T1000 (cell line): ENCODE results near the gene ADAM12.
A peak's percentile ranks its signal among the peaks of the same experiment; 100 is the strongest.

Experiments
- DNase-seq: peaks from one replicate; lab custom pipeline; 2025; ENCODE audit warnings: mixed read lengths; lab: John Stamatoyannopoulos, UW

ADAM12 gene

DNA sequence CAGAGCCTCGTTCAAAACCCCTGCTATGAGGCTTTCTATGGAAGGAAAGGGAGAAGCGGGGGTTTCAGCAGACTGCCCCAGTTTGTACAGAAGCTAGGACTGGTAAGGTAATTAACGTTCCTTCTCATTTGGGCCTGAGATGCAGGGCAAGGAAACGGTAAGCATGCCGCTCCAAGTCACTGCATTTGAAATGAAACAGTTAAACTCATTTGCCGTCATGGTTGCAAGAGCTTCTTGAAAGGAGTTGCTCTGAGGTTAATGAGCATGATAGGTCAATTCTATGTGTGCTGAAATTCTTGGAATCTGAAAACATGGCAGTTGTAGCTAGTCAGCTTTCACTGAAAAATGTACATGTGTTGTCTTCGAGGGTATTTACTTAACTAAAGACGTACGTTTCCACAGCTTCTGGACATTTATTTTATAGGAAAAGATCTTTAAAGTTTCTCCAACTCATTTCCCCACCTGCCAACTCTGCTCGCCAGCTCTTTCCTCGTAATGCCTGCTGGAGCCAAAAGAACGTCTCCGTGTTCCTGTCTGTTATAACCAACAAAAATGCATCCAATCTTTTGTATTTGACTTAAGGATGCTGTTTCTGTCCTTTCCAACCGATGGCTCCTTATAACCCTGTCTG is 73.3 kb downstream of the ADAM12 start:
- DNase-seq: no peak

DNA sequence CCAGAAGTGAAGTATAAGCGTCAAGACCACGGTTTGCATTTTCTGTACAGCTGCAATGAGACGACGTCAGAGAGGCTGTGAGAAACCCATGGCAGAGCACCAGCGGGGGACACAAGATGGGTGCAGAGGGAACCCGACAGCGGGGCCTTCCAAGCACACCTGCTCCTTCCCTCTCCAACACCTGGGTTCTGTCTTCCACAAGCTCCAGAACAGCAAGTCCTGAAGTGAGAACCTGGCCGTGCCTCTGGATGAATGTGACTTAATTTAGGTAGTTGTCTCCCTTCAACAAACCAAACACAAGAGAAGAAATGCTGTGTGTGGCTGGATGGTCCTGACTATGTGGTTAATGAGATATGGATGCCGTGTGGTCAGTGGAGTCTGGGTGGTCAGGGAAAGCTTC is 76.1 kb downstream of the ADAM12 start:
- no peak for DNase-seq

DNA sequence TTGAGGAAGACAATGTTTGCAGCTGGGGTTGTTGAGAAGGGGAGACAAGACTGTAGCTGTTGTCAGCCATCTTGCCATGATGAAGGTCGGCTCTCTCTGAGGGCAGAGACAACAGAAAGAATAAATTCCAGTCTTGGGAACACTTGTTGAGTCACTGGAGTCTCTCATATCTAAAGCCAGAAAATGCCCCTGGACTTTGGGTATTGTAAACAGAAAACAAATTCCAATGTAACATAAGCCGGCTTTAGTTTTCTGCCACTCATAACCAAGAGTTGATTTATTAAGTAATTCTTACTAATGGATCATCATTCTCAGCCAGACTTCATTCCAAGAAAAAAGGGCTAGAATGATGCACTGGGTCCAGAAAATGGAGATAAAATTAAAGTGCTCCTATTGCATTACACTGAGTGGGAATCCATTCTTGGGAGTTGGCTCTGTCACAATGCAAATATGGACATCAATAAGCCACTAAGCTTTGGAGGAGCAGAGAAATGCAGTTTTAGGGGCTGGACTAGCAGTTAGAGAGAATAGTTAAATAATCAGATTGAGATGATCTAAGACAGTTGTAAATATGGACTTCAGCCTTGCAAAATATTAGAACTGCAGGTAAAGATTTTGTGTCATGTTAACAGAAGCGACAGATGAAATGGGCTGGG is 78.9 kb downstream of the ADAM12 start:
- no peak for DNase-seq

DNA sequence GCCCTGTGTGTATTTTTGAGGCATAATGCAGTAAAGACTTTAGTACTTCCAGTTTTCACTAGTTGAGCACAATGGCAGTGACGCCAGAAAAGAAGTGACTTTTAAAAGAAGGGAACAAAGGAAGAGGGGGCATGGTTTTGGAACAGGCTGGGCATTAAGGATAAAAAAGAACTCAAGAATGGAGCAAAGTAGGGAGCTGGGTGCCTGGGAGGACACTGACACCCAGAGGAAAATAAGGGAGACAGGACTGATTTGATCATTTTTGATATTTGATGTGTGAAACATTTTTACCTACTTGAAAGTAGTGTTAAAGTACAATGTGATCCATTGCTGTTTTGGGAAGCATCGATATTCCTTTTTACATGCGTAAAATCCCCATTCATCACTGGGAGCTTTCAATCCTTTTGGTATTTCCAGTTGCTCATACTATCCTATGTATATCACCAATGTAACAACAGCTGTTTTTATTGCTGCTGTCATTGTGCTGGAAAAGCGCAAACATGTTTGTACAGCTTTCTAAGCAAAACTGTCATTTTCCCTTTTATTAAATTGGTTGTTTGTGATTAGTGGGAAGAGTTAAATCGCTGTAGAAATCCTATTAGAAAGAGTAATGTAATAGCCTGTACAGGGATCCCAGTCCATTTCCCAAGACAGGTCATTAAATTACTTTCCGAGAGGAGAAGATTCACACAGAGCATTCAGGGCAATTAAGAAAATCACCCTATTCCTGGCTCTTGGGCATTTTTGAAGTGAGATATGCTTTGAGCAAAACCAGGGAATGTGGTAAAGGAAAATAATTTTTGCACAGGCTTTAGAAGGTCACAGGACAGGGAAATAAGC is 85.2 kb downstream of the ADAM12 start:
- DNase-seq: no peak

DNA sequence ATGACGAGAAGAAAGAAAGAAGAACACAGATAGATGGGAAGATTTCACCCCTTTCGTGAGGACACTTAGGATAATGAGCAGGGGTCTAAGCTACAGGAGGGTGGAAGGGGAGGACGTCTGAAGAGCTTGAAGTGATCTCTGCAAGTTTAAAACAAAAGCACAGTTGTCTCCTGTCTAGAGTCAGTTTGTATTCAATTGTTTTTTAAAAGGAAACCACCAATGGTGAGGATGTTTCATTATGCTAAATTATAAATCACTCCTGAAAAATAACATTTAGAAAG is 85.9 kb downstream of the ADAM12 start:
- DNase-seq: no peak

DNA sequence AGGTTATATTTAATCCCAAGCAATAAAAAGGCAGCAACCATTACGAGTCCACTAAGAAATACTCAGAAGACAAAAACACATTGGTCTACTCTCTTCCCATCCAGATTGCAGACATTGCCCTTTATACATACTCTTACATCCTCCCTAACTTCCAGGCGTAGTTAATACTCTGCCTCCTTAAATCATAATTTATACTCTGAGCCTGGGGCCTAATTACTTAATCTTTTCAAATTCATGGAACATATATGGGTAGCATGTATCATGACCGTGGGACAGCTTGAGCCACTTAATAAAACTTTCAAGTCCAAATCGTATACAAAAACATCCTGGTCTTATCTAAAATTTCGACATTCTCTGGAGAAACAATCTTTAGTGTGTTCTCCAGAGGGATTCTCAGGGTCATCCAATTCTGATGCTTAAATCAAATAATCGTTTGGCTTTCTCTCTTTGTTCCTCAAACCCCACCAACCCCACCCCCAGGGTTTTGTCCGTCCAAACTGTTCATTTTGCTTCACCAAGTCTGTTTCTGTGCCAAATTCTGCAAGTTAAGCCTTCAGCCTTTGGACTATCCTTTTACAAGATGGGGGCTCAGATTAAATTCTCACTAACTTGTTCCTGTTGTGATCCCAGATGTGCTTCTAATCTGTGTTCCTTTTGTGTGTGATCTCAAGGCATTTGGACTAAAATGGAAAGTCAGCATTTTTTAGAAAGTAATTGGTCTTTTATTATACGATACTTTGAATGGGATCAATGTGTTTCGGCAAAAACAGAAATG is 86.4 kb downstream of the ADAM12 start:
- DNase-seq: no peak

DNA sequence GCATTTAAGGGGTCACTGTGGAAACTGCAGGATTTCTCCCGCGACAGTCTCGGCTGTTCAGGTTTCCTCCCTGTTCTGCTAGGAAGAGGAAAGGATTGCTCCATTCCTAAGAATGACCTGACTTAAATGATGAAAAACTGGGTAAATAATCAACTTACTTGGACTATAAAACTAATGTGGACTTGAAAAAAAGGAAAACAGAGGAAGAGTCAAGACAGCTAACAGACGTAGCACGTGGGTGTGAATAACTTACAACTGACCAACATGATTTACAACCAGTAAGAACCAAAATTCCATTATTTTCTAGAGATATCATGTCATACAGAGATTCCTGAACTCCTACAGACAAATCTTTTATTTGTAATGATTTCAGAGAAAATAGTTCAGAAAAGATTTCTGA is 93.8 kb downstream of the ADAM12 start:
- no peak for DNase-seq

DNA sequence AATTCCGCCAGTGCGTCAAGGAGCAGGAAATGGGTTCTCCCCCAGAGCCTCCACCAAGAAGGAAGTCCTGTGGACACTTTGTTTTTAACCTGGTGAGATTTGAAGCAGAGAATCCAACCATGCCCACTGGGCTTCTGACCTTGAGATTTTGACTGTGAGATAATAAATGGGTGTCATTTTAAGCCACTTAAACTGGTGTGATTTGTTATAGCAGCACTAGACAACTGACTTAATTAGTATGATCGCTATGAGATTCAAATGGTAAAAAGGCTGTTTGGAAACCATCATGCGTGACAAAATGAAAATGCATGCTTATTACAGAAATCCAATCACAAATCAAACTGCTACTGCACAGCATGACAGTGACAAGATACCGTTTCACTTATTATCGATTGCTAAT is 98.0 kb downstream of the ADAM12 start:
- DNase-seq: no peak

DNA sequence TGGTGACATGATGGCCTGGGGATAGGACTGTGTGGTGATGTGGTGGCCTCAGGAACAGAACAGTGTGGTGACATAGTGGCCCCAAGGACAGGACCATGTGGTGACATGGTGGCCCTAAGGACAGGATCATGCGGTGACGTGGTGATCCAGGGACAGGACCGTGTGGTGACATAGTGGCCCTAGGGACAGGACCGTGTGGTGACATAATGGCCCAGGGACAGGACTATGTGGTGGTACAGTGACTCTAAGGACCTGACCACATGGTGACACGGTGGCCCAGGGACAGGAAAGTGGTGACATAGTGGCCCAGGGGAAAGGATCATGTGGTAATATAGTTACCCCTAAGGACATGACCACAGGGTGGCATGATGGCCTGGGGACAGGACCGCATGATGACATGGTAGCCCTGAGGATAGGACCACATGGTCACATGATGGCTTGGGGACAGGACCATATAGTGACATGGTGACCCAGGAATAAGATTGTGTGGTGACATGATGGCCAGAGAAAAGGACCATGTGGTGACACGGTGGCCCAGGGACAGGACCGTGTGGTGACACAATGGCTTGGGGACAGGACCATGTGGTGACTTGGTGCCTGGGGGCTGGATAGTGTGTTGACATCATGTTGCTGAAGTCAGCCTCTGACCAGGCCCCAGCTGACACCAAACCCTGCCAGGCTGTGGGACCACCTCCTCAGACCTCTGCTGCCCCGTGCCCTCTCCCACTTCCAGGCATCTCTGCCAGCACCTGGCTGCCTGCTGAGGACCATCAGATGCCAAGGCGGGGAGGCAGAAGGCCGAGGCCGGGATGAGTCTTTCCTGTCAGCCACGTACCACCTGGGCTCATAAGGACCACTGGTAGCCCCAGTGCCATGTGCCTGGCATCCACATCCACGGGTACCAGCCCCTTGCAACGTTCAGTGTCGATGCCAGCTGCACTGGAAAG is 99.5 kb downstream of the ADAM12 start:
- no peak for DNase-seq

DNA sequence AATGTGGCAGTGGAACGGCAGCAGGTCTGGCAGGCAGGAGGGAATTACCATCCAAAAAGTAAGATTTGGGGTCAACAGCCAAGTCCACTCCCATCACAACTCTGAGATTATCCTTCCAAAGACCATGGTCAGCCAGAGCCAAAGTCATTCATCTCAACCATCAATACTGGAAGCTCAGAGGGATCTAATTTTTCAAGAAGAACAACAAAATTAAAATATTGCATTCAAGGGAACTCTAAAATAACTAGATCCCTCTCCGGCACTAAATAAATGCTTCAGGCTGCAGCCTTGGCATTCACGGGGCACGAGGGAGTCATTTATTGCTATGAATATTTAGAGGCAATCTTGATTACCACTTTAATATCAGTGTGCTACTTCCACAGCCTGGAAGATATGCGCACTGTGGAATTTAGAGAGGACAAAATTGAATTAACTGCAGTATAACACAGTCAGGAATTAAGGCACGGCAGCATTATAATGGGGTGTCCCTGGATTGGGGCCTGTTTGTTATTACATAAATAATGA is 102.0 kb downstream of the ADAM12 start:
- no peak for DNase-seq

DNA sequence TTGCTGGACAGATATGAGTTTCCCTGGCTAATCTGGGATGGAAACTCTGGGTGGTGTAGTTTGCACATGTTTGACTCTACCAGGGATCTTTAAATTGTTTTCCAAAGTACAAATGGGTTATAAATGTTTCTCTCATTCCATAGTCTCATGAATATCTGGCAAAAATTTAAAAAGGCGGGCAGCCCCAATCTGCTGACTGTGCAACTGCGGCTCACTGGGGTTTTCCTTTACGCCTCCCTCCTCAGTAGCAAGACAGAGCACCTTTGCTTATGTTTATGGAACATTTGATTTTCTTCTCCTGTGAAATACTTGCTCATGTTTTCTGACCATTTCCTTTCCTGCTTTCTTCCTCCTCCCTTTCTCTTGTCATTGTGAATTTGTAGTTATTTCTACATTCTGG is 105.0 kb downstream of the ADAM12 start:
- DNase-seq: no peak

DNA sequence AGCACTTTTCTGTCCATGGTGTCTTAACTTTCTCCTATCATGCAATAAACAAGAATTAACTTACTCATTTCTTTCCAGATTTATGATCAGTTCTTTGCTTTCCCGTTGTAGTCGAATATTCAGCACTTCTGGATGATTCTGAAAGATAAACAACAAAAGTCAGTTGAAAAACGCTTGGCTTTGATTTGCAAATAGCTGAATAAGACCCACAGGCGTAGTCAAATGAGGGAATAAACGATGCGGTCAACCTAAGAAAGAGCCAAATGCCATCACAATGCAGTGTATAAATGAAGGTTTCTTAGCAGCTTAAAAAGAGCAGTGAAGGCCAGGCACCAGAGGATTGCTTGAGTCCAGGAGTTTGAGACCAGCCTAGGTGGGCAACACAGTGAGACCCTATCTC is 109.4 kb downstream of the ADAM12 start:
- no peak for DNase-seq

DNA sequence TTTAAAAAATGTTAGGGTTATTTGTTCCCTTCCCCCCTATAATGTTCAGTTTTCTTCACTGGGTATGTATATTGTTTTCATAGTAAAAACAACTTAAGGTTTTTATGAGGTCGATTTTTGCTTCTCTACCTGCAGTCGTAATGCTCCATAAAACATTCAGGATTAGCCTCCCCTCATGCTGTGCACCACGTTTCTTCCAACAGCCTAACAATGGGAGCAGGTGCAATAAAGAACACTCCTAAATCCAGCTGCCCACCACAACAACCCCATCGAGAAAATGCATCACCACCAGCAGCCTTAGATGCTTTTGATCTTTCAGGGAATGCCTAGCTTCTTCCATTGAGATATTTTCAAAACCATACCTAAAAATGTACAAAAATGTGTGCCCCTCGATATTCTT is 111.1 kb downstream of the ADAM12 start:
- DNase-seq: no peak

DNA sequence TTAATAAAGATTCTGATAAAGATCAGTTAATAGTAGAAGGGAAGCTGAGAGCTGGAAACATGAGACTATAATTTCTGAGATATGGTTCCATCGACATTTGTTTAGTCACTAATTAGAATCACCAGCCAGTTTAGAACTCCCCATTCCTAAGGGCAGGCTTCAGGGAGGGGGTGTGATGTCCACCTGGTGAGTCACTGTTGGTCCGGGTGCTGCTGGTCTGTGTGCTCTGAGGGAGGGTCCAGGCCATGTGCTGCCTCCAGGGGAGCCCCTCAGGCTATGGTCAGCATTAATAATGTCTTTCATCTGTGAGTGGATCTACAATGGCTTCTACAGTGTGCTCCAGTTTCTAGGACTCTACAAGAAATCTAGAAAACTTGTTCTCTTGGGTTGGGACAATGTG is 115.8 kb downstream of the ADAM12 start:
- no peak for DNase-seq

DNA sequence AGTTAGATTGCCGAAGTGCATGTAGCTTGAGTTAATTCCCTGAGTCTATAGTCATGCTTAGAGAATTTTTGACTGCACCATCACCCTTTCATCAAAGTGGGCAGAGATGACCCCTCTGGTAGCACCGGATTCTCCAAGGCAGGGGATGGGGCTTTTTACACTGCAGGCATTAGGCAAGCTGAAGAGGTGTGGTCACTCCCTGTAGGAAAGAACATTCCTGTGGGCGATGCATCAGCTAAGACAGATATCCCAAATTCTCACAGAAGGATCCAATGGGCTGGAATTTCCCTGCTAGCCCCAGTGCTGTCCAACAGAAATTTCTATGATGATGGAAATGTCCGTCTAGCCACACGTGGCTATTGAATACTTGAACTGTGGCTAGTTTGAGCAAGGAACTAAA is 118.2 kb downstream of the ADAM12 start:
- peak; percentile 75 for DNase-seq

DNA sequence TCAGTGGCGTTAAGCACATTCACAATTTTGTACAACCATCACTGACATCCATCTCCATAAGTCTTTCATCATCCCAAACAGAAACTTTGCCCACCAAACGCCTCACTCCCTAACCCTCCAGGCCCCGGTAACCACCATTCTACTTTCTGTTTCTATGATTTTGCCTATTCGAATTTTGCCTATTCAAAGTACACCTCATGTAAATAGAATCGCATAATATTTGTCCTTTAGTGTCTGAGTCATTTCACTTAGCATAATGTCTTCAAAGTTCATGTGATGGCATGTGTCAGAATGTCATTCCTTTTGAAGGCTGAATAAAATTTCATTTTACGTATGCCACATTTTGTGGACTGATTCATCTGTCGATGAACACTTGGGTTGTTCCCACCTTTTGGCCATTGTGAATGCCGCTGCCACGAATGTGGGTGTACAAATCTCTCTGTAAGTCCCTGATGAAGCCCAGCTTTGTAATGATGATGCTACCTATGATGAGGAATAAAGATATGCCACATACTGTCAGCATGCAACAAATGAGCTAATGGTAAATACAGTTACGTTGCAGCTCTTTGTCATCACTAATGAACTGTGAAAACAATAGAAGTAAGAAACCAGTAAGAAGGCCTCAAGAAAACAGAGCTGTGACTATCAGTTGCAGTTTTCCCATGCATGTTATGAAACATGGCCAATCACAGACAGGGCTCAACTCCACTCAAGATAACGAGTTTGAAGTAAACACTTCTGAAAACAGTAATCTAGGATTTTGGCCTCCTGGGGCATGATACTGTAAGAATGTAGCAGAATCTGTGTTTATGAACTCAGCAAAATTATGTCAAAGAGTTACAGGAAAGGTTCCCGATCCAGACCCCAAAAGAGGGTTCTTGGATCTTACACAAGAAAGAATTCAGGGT is 120.0 kb downstream of the ADAM12 start:
- DNase-seq: no peak

DNA sequence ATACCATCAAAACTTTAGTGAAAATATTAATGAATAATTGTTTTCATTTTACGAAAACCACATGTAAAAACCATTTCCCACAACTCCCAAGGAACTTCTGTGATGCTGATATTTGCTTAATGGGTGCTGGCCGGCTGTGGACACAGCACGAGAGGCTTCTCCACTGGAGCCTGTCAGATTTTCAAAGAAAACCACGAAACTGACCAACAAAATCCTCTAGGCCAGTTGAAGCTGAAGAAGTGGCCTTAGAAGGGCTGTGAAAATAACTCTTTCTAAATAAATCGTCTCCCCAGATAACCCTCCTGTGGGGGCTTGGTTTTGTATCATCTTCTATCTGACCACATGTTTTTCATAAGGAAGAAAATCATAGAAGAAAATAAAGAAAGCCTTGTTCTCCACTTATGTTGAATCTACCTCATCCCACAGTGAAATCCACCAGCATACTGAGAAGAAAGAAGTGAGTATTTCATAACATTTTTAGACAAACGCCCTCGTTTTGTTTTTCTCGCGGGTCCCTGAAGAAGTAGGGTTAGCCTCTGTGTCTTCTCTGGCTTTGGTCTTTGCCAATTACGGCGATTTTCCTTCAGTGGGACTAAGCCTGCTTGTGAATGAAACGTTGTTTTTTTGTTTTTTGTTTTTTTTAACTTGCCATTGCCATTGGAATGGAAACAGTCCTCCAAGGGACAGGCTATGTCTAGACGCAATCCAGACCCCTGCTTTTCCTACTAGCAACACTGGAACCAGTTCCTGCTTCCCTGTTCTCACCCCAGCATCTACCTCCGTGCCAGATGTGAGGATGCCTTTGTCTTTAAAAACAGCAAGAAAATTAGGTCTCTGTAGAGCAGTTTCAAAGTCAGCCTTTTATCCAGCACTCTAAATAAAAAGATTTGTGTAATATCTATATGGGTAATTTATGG is 123.9 kb downstream of the ADAM12 start:
- no peak for DNase-seq

DNA sequence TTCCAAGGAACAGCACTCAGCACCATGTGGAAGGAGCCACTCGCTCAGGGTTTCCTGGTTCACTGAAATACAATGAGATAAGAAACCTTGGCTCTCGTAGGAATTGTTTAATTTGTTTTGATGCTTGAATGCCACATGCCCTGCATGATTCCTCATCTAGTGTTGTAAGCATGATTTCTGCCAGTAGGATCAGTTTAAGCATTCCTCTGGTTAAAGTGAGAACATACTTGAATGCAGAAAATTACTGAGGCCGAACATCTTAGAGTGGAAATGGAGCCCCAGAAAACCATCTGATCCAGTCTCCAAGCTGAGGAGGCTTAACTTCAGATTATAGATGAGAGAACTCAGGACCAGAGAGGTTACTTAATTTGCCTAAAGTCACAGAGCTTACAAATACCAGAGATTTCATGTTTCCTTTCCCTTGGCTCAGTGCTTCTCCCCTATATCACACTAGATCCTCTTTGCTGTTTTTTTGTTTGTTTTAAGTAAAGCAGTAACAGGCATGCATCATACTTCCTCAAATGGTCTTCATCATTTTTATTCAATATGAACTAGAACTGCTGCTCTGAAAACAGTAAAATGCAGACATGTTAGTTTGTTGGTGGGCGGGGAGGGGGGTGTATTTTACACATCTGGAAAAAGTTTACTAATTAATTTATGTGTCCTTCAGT is 125.1 kb downstream of the ADAM12 start:
- no peak for DNase-seq
